Effector memory CD8-positive, alpha-beta T cell (primary cell): ENCODE measurements around the gene GAK.

Experiments used
- ATAC-seq: fragments of 150-1000 bp; cut with Tn5 transposase; replicated peaks from 2 replicates; pipeline ENCODE4 v1.10.0; 2021; ENCODE audit warnings: mild to moderate bottlenecking, moderate library complexity
- DNase-seq, 3 experiments: peaks; one replicate each; pipeline ENCODE4 v3.0.0; 2021
- H3K27ac Mint-ChIP-seq, 2 donors: one replicate each; pipeline ENCODE4 v1.8.0; 2022; ENCODE audit warnings: mild to moderate bottlenecking in 2 of 2, mixed read lengths in 2 of 2, moderate library complexity in 2 of 2
- H3K27me3 Mint-ChIP-seq, 2 donors: one replicate each; pipeline ENCODE4 v1.8.0; 2022; ENCODE audit warnings: mixed read lengths in 2 of 2
- H3K36me3 Mint-ChIP-seq: one replicate; pipeline ENCODE4 v1.8.0; 2022; ENCODE audit warnings: mild to moderate bottlenecking, moderate library complexity, mixed read lengths; ENCODE audit not compliant: insufficient read depth
- H3K4me1 Mint-ChIP-seq, 2 donors: one replicate each; pipeline ENCODE4 v1.8.0; 2022; ENCODE audit warnings: low read depth in 2 of 2, mixed read lengths in 2 of 2
- H3K4me3 Mint-ChIP-seq, 2 donors: one replicate each; pipeline ENCODE4 v1.8.0; 2022; ENCODE audit warnings: mild to moderate bottlenecking in 2 of 2, mixed read lengths in 2 of 2, moderate library complexity in 2 of 2
- H3K9me3 Mint-ChIP-seq, 2 donors: one replicate each; pipeline ENCODE4 v1.8.0; 2022; ENCODE audit warnings: mixed read lengths in 2 of 2

GAK gene

GRCh38 chr4:968221-968620 lies 36.1 kb upstream of the GAK start:
- ATAC-seq, result no peak
- H3K27ac Mint-ChIP-seq, result no peak overlapping the region
- no peak overlapping the region for H3K4me3 Mint-ChIP-seq

GRCh38 chr4:967113-968104 lies 35.3 kb upstream of the GAK start:
- Mint-ChIP-seq H3K4me3 (no peak overlapping the region), H3K9me3 (no peaks in the 10 kb centered on the region), H3K36me3 (peaks cover 29% of the 10 kb centered on the region), H3K4me1 (peaks cover 16 to 23% of the 10 kb centered on the region in 2 donors), H3K27ac (no peak overlapping the region), H3K27me3 (no peaks in the 10 kb centered on the region)
- DNase-seq, result no peak
- ATAC-seq, result no peak

More at GRCh38 chr4:968221-968620, 36.1 kb upstream of the GAK start:
- H3K4me1 Mint-ChIP-seq, result peaks cover 16 to 23% of the 10 kb centered on the region in 2 donors
- H3K9me3 Mint-ChIP-seq, result no peaks in the 10 kb centered on the region
- H3K36me3 Mint-ChIP-seq, result peaks cover 29% of the 10 kb centered on the region
- H3K27me3 Mint-ChIP-seq, result no peaks in the 10 kb centered on the region
- no peak for DNase-seq

- Mint-ChIP-seq H3K4me1 (peaks cover 16 to 21% of the 10 kb centered on the region in 2 donors), H3K9me3 (no peaks in the 10 kb centered on the region), H3K4me3 (no peak overlapping the region), H3K27me3 (no peaks in the 10 kb centered on the region), H3K36me3 (peaks cover 33% of the 10 kb centered on the region), H3K27ac (peak overlapping the region in 1 of 2 donors; percentile 8)
- DNase-seq, result no peak
- ATAC-seq, result no peak
Measured at GRCh38 chr4:966266-967112, 34.4 kb upstream of the GAK start.

DNA sequence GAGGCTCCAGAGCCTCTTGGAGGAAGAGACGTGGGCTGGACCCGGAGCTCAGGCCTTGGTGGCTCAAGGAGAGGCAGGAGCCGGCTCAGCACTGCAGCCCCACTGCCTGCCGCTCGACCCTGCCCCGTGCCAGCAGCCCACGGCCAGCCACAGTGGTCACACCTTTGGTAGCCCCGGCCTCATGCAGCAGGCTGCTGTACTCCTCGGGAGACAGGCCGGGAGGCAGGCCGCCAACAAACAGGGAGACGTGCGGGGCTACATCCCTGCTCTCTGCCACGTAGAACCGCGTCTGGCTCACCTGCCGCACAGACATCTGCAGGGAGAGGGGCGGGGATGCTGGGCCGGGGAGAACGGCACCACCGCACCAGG lies 33.6 kb upstream of the GAK start:
- Mint-ChIP-seq H3K4me3 (no peak overlapping the region), H3K27ac (peak overlapping the region in 1 of 2 donors; percentile 8), H3K36me3 (peaks cover 29% of the 10 kb centered on the region), H3K27me3 (no peaks in the 10 kb centered on the region), H3K4me1 (peaks cover 10 to 14% of the 10 kb centered on the region in 2 donors), H3K9me3 (no peaks in the 10 kb centered on the region)
- ATAC-seq, result no peak
- no peak for DNase-seq

DNA sequence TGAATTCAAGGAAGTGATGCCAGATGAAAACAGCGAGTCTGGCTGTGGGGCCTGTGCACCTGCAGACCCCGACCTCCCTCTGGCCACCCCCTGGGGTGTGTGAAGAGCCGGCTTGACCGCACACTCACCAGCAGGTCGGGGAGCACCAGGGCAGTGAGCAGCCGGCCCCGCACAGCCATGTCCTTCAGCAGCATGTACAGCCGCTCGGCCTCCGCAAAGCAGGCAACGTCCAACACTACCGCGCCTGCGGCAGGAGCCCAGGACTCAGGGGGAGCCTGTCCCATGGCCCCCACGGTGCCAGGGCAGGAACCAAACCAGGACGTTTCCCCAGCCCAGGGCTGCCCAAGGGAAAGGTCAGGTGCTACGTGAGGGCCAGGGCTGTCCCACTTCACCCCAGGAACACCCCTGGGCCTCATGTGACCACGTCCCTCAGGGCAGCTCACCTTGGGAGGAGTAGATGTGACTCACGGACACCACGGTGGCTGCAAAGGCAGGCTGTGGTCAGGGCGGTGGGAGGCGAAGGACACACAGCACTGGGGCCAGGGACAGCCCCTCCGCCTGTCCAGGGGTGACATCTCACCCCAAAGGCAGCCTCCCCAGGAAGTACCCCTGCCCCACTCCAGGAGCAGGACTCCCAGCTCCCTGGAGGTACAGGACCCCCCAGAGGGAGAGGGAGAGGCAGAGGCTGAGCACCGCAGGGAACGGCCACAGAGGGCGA lies 33.1 kb upstream of the GAK start:
- Mint-ChIP-seq H3K36me3 (peaks cover 29% of the 10 kb centered on the region), H3K27ac (peak overlapping the region in 1 of 2 donors; percentile 8), H3K4me1 (peaks cover 5 to 9% of the 10 kb centered on the region in 2 donors), H3K9me3 (no peaks in the 10 kb centered on the region), H3K4me3 (no peak overlapping the region), H3K27me3 (no peaks in the 10 kb centered on the region)
- DNase-seq (no peak), ATAC-seq (no peak)

DNA sequence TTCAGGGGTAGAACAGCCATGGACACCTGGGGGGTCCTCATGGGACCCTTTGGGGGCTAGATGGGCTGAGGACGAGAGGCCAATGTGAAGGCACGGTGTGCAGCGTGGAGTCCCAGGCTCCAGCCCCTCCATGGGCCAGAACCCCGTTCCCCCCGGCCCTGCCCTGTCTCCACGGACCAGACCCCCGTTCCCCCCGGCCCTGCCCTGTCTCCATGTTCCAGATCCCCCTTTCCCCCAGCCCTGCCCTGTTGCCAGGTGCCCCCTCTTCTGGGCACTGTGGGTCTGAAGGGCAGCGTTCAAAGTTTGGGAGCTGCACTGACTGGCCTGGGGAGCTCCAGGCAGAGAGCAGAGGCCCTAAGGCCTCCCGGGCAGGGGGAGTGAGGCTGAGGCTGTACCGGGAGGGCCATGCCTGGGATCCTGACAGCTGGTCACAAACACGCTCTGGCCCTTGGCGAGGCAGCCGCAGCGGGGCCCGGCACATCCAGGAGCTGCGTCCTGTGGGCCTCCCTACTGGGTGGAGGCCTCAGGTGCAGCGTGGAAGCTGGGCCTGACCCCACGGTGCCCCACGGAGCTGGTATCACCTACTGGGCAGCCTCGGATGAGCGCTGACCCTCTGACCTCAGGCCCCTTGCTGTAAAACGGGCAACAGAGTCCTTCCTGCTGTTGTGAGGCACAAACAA lies 32.4 kb upstream of the GAK start:
- no peak overlapping the region for H3K27ac Mint-ChIP-seq
- no peaks in the 10 kb centered on the region for H3K9me3 Mint-ChIP-seq
- DNase-seq, result no peak
- peaks cover 0 to 6% of the 10 kb centered on the region in 2 donors for H3K4me1 Mint-ChIP-seq
- H3K4me3 Mint-ChIP-seq, result peak overlapping the region in 1 of 2 donors; percentile 19
- peaks cover 25% of the 10 kb centered on the region for H3K36me3 Mint-ChIP-seq
- H3K27me3 Mint-ChIP-seq, result no peaks in the 10 kb centered on the region
- ATAC-seq, result no peak

DNA sequence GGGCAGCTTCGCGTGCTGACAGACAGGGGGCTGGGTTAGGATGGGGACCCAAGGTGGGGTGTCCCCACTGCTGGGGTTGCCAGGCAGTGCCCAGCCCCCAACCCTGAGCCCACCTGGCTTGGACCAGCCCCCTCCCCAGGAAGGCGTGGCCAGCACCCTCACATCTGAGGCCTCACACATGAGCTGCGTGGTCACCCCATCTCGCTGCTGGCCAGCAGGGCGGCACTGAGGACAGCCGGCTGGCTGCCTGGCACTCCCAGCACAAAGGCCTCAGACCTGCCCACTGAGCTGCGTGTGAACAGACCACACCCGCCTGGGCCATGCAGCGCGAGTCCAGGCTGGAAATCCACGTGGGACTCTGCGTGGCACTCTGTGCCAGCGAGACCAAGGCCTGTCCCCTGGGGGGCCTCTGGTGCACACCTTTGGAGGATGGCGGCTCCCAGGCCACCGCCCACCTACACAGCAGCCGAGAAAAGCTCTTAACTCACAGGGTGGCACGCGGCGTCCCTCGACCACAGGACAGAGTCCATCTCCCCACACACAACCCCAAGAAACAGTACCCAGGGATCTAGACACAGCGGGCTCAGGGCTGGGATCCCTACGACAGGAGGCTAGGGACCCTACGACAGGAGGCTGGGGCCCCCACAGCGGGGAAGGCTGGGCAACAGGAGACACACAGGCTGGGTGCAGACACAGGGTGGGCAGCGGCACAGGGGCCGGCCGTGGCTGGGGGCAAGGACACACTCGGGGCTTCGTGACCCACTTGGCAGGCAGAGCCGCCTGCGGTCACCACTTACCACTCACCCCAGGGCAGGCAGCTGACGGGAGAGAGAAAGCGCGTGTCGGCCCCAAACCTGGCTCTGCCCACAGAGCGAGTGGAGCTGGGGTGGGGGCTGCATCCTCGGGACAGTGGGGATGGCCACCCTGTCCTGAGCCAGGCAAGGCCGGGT lies 31.4 kb upstream of the GAK start:
- Mint-ChIP-seq H3K4me1 (peaks cover 0 to under 1% of the 10 kb centered on the region in 2 donors), H3K27ac (peak overlapping the region in 1 of 2 donors; percentile 41), H3K36me3 (peaks cover 27% of the 10 kb centered on the region), H3K27me3 (no peaks in the 10 kb centered on the region), H3K9me3 (no peaks in the 10 kb centered on the region), H3K4me3 (no peak overlapping the region)
- DNase-seq (no peak), ATAC-seq (no peak)

- Mint-ChIP-seq H3K27me3 (no peaks in the 10 kb centered on the region), H3K27ac (no peak overlapping the region), H3K9me3 (no peaks in the 10 kb centered on the region), H3K4me1 (no peaks in the 10 kb centered on the region), H3K36me3 (peaks cover 29% of the 10 kb centered on the region), H3K4me3 (no peak overlapping the region)
- ATAC-seq (no peak), DNase-seq (no peak)
Measured at GRCh38 chr4:962231-963208, 30.4 kb upstream of the GAK start.

DNA sequence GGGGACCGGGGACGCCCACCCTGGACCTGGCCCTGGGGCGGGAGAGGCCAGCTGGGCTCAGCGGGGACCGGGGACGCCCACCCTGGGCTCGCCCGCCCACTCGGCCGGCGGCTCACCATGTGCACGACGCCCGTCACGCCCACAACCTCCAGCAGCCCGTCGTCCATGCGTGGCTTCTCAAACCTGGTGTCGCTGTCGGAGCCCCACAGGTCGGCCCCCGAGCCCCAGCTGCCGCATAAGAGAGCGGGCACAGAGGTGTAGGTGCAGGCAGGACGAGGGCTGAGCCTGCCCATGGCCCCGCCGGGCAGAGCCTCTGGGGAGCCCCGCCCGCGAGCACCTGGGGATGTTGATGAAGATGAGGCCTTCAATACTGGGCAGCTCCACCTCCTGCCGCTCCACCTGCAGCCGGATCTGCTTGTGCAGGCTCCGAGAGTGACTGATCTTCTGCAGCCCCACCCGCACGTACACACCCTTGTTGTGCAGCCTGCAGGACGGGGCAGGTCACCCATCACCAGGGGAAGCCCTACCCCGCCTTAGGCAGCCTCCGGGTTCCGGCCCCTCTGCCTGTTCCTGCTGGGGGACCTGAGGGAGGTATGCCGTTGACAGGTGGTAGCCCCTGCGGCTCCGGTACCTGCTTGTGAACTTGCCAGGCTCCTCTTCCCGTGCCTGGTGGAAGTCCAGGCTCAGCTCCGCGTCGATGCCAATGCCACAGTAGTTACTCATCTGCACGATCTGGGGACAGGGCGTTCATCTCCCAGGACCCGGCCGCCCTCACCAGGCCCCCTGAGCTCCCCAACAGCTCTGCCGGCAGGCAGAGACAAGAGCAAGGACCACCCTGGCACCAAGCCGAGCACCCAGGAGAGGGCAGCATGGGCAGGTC lies 29.5 kb upstream of the GAK start:
- Mint-ChIP-seq H3K36me3 (peaks cover 32% of the 10 kb centered on the region), H3K4me1 (no peaks in the 10 kb centered on the region), H3K4me3 (no peak overlapping the region), H3K27ac (no peak overlapping the region), H3K27me3 (no peaks in the 10 kb centered on the region), H3K9me3 (no peaks in the 10 kb centered on the region)
- ATAC-seq (no peak), DNase-seq (no peak)

DNA sequence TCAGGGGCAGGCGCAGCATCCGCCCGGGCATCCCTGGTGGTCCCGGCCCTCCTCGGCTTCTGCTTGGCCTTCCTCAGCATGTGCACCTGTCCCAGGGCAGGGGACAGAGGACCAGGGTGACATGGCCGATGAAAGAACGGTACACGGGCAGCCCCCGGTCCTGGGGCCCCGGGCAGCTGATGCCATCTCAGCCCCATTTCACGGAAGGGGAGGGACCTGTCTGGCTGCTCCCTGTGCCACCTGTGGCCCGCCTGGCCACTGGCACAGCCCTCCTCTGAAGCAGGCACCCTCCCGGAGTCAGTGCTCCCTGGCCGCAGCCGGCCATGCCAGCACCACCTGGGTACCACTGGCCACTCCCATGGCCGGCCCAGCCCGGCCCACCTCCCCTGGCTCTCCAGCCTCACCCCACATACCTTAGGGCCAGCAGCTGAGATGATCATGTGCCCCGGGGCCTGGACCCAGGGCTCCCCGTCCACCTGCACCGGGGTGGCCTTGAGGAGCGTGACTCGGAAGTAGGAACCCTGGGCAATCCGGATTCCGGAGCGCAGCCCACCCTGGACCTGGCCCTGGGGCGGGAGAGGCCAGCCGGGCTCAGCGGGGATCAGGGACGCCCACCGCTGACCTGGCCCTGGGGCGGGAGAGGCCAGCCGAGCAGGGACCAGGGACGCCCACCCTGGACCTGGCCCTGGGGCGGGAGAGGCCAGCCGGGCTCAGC lies 28.7 kb upstream of the GAK start:
- Mint-ChIP-seq H3K4me3 (no peak overlapping the region), H3K36me3 (peaks cover 38% of the 10 kb centered on the region), H3K4me1 (no peaks in the 10 kb centered on the region), H3K9me3 (no peaks in the 10 kb centered on the region), H3K27ac (no peak overlapping the region), H3K27me3 (no peaks in the 10 kb centered on the region)
- DNase-seq (no peak), ATAC-seq (no peak)
